ENCODE data around the gene COX8C. TPM values are rescaled to one million over a fixed set of nuclear protein-coding genes. Genes with fewer than 3 reads are reported as not detected.

The COX8C gene
- not detected for polyA plus RNA-seq (2012; ENCODE audit: insufficient read depth, insufficient read length)

- H3K4me3 ChIP-seq (ENCODE audit: low read length), result no peak within 1 kb of the TSS
- no peak for DNase-seq (ENCODE audit: low read depth, low spot score)
Observed at GRCh38 chr14:93346926-93347721, at the start of gene COX8C. Gene COX8C, plus strand, starts transcription at chr14:93347182. Its CDS starts 87 bp downstream, at chr14:93347269.

- no peak overlapping the region for H3K4me3 ChIP-seq (ENCODE audit: low read length)
- DNase-seq (ENCODE audit: low read depth, low spot score), result no peak
Observed at GRCh38 chr14:93299416-93299815, 47.6 kb upstream of the COX8C start.

- DNase-seq (ENCODE audit: low read depth, low spot score), result no peak
- H3K4me3 ChIP-seq (ENCODE audit: low read length), result no peak overlapping the region
Observed at GRCh38 chr14:93299866-93300265, 47.1 kb upstream of the COX8C start.

GRCh38 chr14:93301821-93302447, 45.0 kb upstream of the COX8C start:
- no peak for DNase-seq (ENCODE audit: low read depth, low spot score)
- H3K4me3 ChIP-seq (ENCODE audit: low read length), result no peak overlapping the region

- no peak overlapping the region for H3K4me3 ChIP-seq (ENCODE audit: low read length)
- no peak for DNase-seq (ENCODE audit: low read depth, low spot score)
Observed at GRCh38 chr14:93302688-93303581, 44.0 kb upstream of the COX8C start.

GRCh38 chr14:93303659-93304058, 43.3 kb upstream of the COX8C start:
- no peak overlapping the region for H3K4me3 ChIP-seq (ENCODE audit: low read length)
- no peak for DNase-seq (ENCODE audit: low read depth, low spot score)

GRCh38 chr14:93304771-93305170, 42.2 kb upstream of the COX8C start:
- DNase-seq (ENCODE audit: low read depth, low spot score), result no peak

GRCh38 chr14:93305725-93306418, 41.1 kb upstream of the COX8C start:
- no peak overlapping the region for H3K4me3 ChIP-seq (ENCODE audit: low read length)
- no peak for DNase-seq (ENCODE audit: low read depth, low spot score)

More at GRCh38 chr14:93304771-93305170, 42.2 kb upstream of the COX8C start:
- no peak overlapping the region for H3K4me3 ChIP-seq (ENCODE audit: low read length)

- no peak overlapping the region for H3K4me3 ChIP-seq (ENCODE audit: low read length)
- DNase-seq (ENCODE audit: low read depth, low spot score), result no peak
Observed at GRCh38 chr14:93306812-93307211, 40.2 kb upstream of the COX8C start.

- no peak for DNase-seq (ENCODE audit: low read depth, low spot score)
Observed at GRCh38 chr14:93308686-93309345, 38.2 kb upstream of the COX8C start.

GRCh38 chr14:93309427-93309966, 37.5 kb upstream of the COX8C start:
- DNase-seq (ENCODE audit: low read depth, low spot score), result no peak
- H3K4me3 ChIP-seq (ENCODE audit: low read length), result no peak overlapping the region

More at GRCh38 chr14:93308686-93309345, 38.2 kb upstream of the COX8C start:
- H3K4me3 ChIP-seq (ENCODE audit: low read length), result no peak overlapping the region

GRCh38 chr14:93311082-93311481, 35.9 kb upstream of the COX8C start:
- DNase-seq (ENCODE audit: low read depth, low spot score), result no peak
- no peak overlapping the region for H3K4me3 ChIP-seq (ENCODE audit: low read length)

GRCh38 chr14:93315575-93315974, 31.4 kb upstream of the COX8C start:
- H3K4me3 ChIP-seq (ENCODE audit: low read length), result no peak overlapping the region
- DNase-seq (ENCODE audit: low read depth, low spot score), result no peak

GRCh38 chr14:93316716-93317115, 30.3 kb upstream of the COX8C start:
- DNase-seq (ENCODE audit: low read depth, low spot score), result no peak
- H3K4me3 ChIP-seq (ENCODE audit: low read length), result no peak overlapping the region

GRCh38 chr14:93317210-93317874, 29.6 kb upstream of the COX8C start:
- DNase-seq (ENCODE audit: low read depth, low spot score), result no peak
- H3K4me3 ChIP-seq (ENCODE audit: low read length), result no peak overlapping the region

GRCh38 chr14:93317875-93318807, 28.8 kb upstream of the COX8C start:
- DNase-seq (ENCODE audit: low read depth, low spot score), result no peak
- H3K4me3 ChIP-seq (ENCODE audit: low read length), result no peak overlapping the region

GRCh38 chr14:93318927-93319326, 28.1 kb upstream of the COX8C start:
- no peak for DNase-seq (ENCODE audit: low read depth, low spot score)
- no peak overlapping the region for H3K4me3 ChIP-seq (ENCODE audit: low read length)
